Measurements from ENCODE around the gene CASK.

CASK gene

DNA sequence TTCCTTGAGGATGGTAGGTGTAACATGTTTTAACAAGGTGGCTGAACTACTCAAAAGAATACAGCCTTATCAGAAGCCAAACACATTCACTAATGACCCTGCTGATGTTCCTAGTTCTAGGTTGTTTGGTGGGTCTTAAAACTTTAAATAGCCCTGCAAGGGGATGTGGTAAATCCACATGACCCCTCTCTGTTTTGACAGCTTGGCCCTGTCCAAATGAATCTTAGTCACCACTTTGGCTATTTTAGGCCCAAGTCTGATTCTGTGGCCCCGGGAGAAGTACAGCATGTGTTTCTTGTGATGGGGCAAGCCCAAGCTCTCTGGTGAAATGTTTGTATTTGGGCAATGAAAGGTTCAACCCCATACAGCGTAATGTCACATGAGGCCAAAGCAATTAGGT lies 289.1 kb downstream of the CASK start:
- Histone ChIP-seq H3K23ac (ENCODE audit: low read length in 2 of 2) (no peak overlapping the region), H3K9me3 (ENCODE audit: control insufficient read depth, low read length) (no peaks in the 10 kb centered on the region), H2AK5ac (ENCODE audit: low read length, severe bottlenecking) (no peak overlapping the region), H3K36me3 (ENCODE audit: control insufficient read depth in 1 of 2, insufficient read depth in 2 of 2, low read depth in 1 of 2, low read length in 2 of 2) (no peaks in the 10 kb centered on the region), H3K27me3 (ENCODE audit: control insufficient read depth in 1 of 2, insufficient read depth in 1 of 2, low read length in 2 of 2) (no peaks in the 10 kb centered on the region), H3K4ac (ENCODE audit: low read depth in 1 of 2, low read length in 2 of 2) (no peak overlapping the region), H3K9ac (ENCODE audit: low read length) (no peak overlapping the region), H3K4me3 (ENCODE audit: insufficient read depth in 1 of 2, low read depth in 1 of 2, low read length in 2 of 2) (no peak overlapping the region), H4K91ac (ENCODE audit: low read length) (no peak overlapping the region), H4K8ac (ENCODE audit: low read length) (no peak overlapping the region), H3K18ac (ENCODE audit: low read depth in 1 of 2, low read length in 2 of 2) (no peak overlapping the region), H2BK5ac (ENCODE audit: low read depth, low read length, poor library complexity, severe bottlenecking) (no peak overlapping the region), H2AFZ (ENCODE audit: low read depth, low read length) (no peak overlapping the region), H3K14ac (ENCODE audit: low read length in 2 of 2) (no peak overlapping the region), H2BK12ac (ENCODE audit: low read length in 2 of 2) (no peak overlapping the region), H3K79me1 (replicated peaks; ENCODE audit: low read length, poor library complexity, severe bottlenecking) (no peaks in the 10 kb centered on the region), H3K4me1 (ENCODE audit: control insufficient read depth, insufficient read depth, low read depth, low read length) (no peaks in the 10 kb centered on the region), H2BK120ac (ENCODE audit: low read depth, low read length) (no peak overlapping the region), H3K27ac (ENCODE audit: low read length, poor library complexity, severe bottlenecking) (no peak overlapping the region), H3K4me2 (ENCODE audit: low read length, poor library complexity, severe bottlenecking) (no peak overlapping the region), H2BK15ac (ENCODE audit: low read depth, poor library complexity, severe bottlenecking) (no peak overlapping the region)
- WGBS: 15% methylated on average over 2 of the region's 2 CpGs
- peak; percentile 27 for DNase-seq

DNA sequence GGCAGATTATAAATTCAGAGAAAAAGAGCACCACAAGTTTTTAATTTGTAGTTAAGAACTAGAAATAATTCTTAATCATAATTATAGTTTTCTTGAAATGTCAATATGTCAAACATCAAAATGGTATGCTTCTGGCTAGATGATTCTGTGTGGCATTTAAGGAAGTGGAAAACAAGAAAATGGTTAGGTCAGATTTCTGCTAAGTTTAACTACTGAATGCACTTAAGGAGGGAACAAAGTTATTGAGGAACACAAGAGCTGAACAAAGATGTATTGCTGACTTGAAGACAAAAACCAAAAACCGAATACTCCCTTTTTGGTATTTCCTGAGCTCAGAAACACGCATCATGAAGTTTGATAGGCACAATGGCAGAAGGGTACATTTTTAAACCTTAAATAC lies 293.3 kb downstream of the CASK start:
- no peak overlapping the region for H4K91ac ChIP-seq (ENCODE audit: low read length)
- no peak for DNase-seq
- no CpG with 5 or more reads among the region's 2 CpGs for WGBS
- H3K23ac ChIP-seq (ENCODE audit: low read length in 2 of 2): no peak overlapping the region
- no peak overlapping the region for H2BK12ac ChIP-seq (ENCODE audit: low read length in 2 of 2)
- no peak overlapping the region for H3K4me2 ChIP-seq (ENCODE audit: low read length, poor library complexity, severe bottlenecking)
- H3K14ac ChIP-seq (ENCODE audit: low read length in 2 of 2): no peak overlapping the region
- H2BK120ac ChIP-seq (ENCODE audit: low read depth, low read length): no peak overlapping the region
- H3K9me3 ChIP-seq (ENCODE audit: control insufficient read depth, low read length): no peaks in the 10 kb centered on the region
- no peak overlapping the region for H2AK5ac ChIP-seq (ENCODE audit: low read length, severe bottlenecking)
- no peak overlapping the region for H4K8ac ChIP-seq (ENCODE audit: low read length)
- no peak overlapping the region for H3K18ac ChIP-seq (ENCODE audit: low read depth in 1 of 2, low read length in 2 of 2)
- H3K4me3 ChIP-seq (ENCODE audit: insufficient read depth in 1 of 2, low read depth in 1 of 2, low read length in 2 of 2): no peak overlapping the region
- no peak overlapping the region for H2BK5ac ChIP-seq (ENCODE audit: low read depth, low read length, poor library complexity, severe bottlenecking)
- no peak overlapping the region for H2BK15ac ChIP-seq (ENCODE audit: low read depth, poor library complexity, severe bottlenecking)
- H2AFZ ChIP-seq (ENCODE audit: low read depth, low read length): no peak overlapping the region
- H3K36me3 ChIP-seq (ENCODE audit: control insufficient read depth in 1 of 2, insufficient read depth in 2 of 2, low read depth in 1 of 2, low read length in 2 of 2): peaks cover 7 to 8% of the 10 kb centered on the region in 2 experiments
- H3K27ac ChIP-seq (ENCODE audit: low read length, poor library complexity, severe bottlenecking): no peak overlapping the region
- H3K4ac ChIP-seq (ENCODE audit: low read depth in 1 of 2, low read length in 2 of 2): no peak overlapping the region
- H3K4me1 ChIP-seq (ENCODE audit: control insufficient read depth, insufficient read depth, low read depth, low read length): no peaks in the 10 kb centered on the region
- no peaks in the 10 kb centered on the region for H3K27me3 ChIP-seq (ENCODE audit: control insufficient read depth in 1 of 2, insufficient read depth in 1 of 2, low read length in 2 of 2)
- no peak overlapping the region for H3K9ac ChIP-seq (ENCODE audit: low read length)
- no peaks in the 10 kb centered on the region for H3K79me1 ChIP-seq (replicated peaks; ENCODE audit: low read length, poor library complexity, severe bottlenecking)

DNA sequence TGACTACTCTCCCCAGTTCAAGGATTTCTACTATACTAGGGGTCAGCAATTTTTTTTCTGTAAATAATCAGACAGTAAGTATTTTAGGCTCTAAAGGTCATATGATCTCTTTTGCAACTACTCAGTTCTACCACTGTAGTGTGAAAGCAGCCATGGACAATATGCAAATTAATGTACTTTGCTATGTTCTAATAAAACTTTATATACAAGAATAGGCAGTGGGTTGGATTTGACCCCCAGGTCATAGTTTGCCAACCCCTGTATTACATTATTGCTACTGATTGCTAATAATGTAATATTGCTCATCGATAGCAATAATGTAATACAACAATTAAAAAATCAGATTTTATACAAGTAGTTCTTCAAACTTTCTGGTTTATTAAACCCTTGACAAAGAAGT lies 293.8 kb downstream of the CASK start:
- H2BK15ac ChIP-seq (ENCODE audit: low read depth, poor library complexity, severe bottlenecking): no peak overlapping the region
- no CpG with 5 or more reads among the region's 1 CpG for WGBS
- H3K4ac ChIP-seq (ENCODE audit: low read depth in 1 of 2, low read length in 2 of 2): no peak overlapping the region
- H2AFZ ChIP-seq (ENCODE audit: low read depth, low read length): no peak overlapping the region
- H3K14ac ChIP-seq (ENCODE audit: low read length in 2 of 2): no peak overlapping the region
- H3K27me3 ChIP-seq (ENCODE audit: control insufficient read depth in 1 of 2, insufficient read depth in 1 of 2, low read length in 2 of 2): peaks cover 0 to 1% of the 10 kb centered on the region in 2 experiments
- DNase-seq: no peak
- no peak overlapping the region for H3K27ac ChIP-seq (ENCODE audit: low read length, poor library complexity, severe bottlenecking)
- no peak overlapping the region for H3K9ac ChIP-seq (ENCODE audit: low read length)
- no peaks in the 10 kb centered on the region for H3K9me3 ChIP-seq (ENCODE audit: control insufficient read depth, low read length)
- H3K4me3 ChIP-seq (ENCODE audit: insufficient read depth in 1 of 2, low read depth in 1 of 2, low read length in 2 of 2): no peak overlapping the region
- no peak overlapping the region for H4K8ac ChIP-seq (ENCODE audit: low read length)
- no peak overlapping the region for H3K18ac ChIP-seq (ENCODE audit: low read depth in 1 of 2, low read length in 2 of 2)
- H3K79me1 ChIP-seq (replicated peaks; ENCODE audit: low read length, poor library complexity, severe bottlenecking): no peaks in the 10 kb centered on the region
- no peak overlapping the region for H2AK5ac ChIP-seq (ENCODE audit: low read length, severe bottlenecking)
- peaks cover 7 to 9% of the 10 kb centered on the region in 2 experiments for H3K36me3 ChIP-seq (ENCODE audit: control insufficient read depth in 1 of 2, insufficient read depth in 2 of 2, low read depth in 1 of 2, low read length in 2 of 2)
- H2BK12ac ChIP-seq (ENCODE audit: low read length in 2 of 2): no peak overlapping the region
- H3K4me2 ChIP-seq (ENCODE audit: low read length, poor library complexity, severe bottlenecking): no peak overlapping the region
- no peak overlapping the region for H4K91ac ChIP-seq (ENCODE audit: low read length)
- no peak overlapping the region for H2BK5ac ChIP-seq (ENCODE audit: low read depth, low read length, poor library complexity, severe bottlenecking)
- no peak overlapping the region for H2BK120ac ChIP-seq (ENCODE audit: low read depth, low read length)
- H3K4me1 ChIP-seq (ENCODE audit: control insufficient read depth, insufficient read depth, low read depth, low read length): no peaks in the 10 kb centered on the region
- H3K23ac ChIP-seq (ENCODE audit: low read length in 2 of 2): no peak overlapping the region

DNA sequence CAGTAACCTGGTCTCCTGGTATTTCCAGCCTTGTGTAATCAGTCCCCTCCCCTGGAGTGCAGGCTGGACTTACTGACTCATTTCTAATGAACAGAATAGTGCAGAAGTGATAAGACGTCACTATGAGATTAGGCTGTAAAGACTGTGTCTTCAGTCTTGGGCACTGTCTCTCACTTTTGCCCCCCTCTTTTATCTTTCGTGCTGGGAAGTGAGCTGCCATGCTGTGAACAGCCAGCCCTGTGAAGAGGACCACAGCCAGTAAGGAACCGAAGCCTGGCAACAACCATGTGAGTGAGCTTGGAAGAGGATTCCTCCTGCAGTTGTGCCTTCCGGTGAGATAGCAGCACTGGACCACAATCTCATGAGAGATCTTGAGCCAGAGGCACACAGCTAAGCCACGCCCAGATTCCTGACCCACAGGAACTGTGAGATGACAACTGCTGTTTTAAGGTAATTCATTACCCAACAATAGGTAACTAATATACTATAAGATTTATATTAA lies 302.1 kb downstream of the CASK start:
- Histone ChIP-seq H2AK5ac (ENCODE audit: low read length, severe bottlenecking) (no peak overlapping the region), H4K8ac (ENCODE audit: low read length) (no peak overlapping the region), H3K79me1 (replicated peaks; ENCODE audit: low read length, poor library complexity, severe bottlenecking) (no peaks in the 10 kb centered on the region), H2BK15ac (ENCODE audit: low read depth, poor library complexity, severe bottlenecking) (no peak overlapping the region), H3K27me3 (ENCODE audit: control insufficient read depth in 1 of 2, insufficient read depth in 1 of 2, low read length in 2 of 2) (peaks cover 0 to 3% of the 10 kb centered on the region in 2 experiments), H3K9ac (ENCODE audit: low read length) (no peak overlapping the region), H2BK120ac (ENCODE audit: low read depth, low read length) (no peak overlapping the region), H3K4me2 (ENCODE audit: low read length, poor library complexity, severe bottlenecking) (peak overlapping the region; percentile 23), H3K4me1 (ENCODE audit: control insufficient read depth, insufficient read depth, low read depth, low read length) (no peaks in the 10 kb centered on the region), H2AFZ (ENCODE audit: low read depth, low read length) (no peak overlapping the region), H3K23ac (ENCODE audit: low read length in 2 of 2) (no peak overlapping the region), H3K14ac (ENCODE audit: low read length in 2 of 2) (no peak overlapping the region), H4K91ac (ENCODE audit: low read length) (no peak overlapping the region), H3K18ac (ENCODE audit: low read depth in 1 of 2, low read length in 2 of 2) (no peak overlapping the region), H2BK12ac (ENCODE audit: low read length in 2 of 2) (no peak overlapping the region), H3K36me3 (ENCODE audit: control insufficient read depth in 1 of 2, insufficient read depth in 2 of 2, low read depth in 1 of 2, low read length in 2 of 2) (peaks cover 10 to 17% of the 10 kb centered on the region in 2 experiments), H3K4ac (ENCODE audit: low read depth in 1 of 2, low read length in 2 of 2) (no peak overlapping the region), H3K9me3 (ENCODE audit: control insufficient read depth, low read length) (no peaks in the 10 kb centered on the region), H3K4me3 (ENCODE audit: insufficient read depth in 1 of 2, low read depth in 1 of 2, low read length in 2 of 2) (no peak overlapping the region), H2BK5ac (ENCODE audit: low read depth, low read length, poor library complexity, severe bottlenecking) (no peak overlapping the region), H3K27ac (ENCODE audit: low read length, poor library complexity, severe bottlenecking) (peak overlapping the region; percentile 93)
- peak; percentile 86 for DNase-seq
- WGBS: 19% methylated on average over 3 of the region's 5 CpGs

All from mesenchymal stem cell (in vitro differentiated cells and primary cell).